HepG2 (cell line): Measurements from ENCODE around the gene TCF12.

Source experiments
- AGO2 ChIP-seq: fragments of 200-400 bp; formaldehyde crosslinking; optimal IDR thresholded peaks from 2 replicates; pipeline ENCODE3; 2017; ENCODE audit warnings: mild to moderate bottlenecking, low read depth, low read length, moderate library complexity
- FOXC1 ChIP-seq: sonication (generic); formaldehyde crosslinking; IDR thresholded peaks from 2 replicates; pipeline ENCODE4 v1.8.0; 2022; ENCODE audit warnings: mild to moderate bottlenecking, missing genetic modification reagents, borderline replicate concordance
- FOXJ3 ChIP-seq: sonication (generic); formaldehyde crosslinking; IDR thresholded peaks from 2 replicates; pipeline ENCODE4 v1.4.0; 2020; ENCODE audit warnings: missing genetic modification reagents, mild to moderate bottlenecking, borderline replicate concordance
- SCMH1 ChIP-seq: sonication (generic); formaldehyde crosslinking; IDR thresholded peaks from 2 replicates; pipeline ENCODE4 v1.9.0; 2021; ENCODE audit warnings: missing genetic modification reagents, mild to moderate bottlenecking, borderline replicate concordance
- TF ChIP-seq, protein P1 (sequence below): sonication (generic); formaldehyde crosslinking; IDR thresholded peaks from 2 replicates; pipeline ENCODE4 v1.8.1; 2023; ENCODE audit warnings: mild to moderate bottlenecking, missing genetic modification reagents

DNA sequence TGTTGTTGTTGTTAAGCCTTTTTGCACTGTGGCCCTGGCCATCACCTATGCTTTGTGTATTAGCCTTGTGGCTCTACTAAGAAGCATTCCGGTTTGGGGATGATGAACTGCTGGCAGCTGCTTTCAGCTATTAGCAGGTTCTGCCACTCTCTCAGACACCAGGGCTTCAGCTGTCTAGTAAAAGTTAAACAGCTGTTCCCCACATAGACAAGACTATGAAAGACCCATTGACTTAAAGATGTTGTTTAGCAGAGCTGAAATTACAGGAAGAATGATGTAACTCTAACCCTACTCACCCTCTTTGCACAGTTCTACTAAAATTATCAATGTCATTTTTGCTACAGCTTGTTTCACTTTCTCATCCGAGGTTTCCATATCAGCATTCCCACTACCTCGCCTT lies 326.7 kb downstream of the TCF12 start:
- TF ChIP-seq SCMH1 (CRISPR knock-in tag) (no peak), AGO2 (no peak), FOXJ3 (CRISPR knock-in tag) (no peak), FOXC1 (CRISPR knock-in tag) (no peak)
- TF ChIP-seq, protein P1, sequence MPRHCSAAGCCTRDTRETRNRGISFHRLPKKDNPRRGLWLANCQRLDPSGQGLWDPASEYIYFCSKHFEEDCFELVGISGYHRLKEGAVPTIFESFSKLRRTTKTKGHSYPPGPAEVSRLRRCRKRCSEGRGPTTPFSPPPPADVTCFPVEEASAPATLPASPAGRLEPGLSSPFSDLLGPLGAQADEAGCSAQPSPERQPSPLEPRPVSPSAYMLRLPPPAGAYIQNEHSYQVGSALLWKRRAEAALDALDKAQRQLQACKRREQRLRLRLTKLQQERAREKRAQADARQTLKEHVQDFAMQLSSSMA (CRISPR knock-in tag), result no peak
